ENCODE results near the gene GGPS1.
"Not testable (repeated sequence)": the region's sequence is repeated elsewhere in the genome, so short reads cannot be mapped to it uniquely, and the experiment has no call there.

Gene GGPS1

DNA sequence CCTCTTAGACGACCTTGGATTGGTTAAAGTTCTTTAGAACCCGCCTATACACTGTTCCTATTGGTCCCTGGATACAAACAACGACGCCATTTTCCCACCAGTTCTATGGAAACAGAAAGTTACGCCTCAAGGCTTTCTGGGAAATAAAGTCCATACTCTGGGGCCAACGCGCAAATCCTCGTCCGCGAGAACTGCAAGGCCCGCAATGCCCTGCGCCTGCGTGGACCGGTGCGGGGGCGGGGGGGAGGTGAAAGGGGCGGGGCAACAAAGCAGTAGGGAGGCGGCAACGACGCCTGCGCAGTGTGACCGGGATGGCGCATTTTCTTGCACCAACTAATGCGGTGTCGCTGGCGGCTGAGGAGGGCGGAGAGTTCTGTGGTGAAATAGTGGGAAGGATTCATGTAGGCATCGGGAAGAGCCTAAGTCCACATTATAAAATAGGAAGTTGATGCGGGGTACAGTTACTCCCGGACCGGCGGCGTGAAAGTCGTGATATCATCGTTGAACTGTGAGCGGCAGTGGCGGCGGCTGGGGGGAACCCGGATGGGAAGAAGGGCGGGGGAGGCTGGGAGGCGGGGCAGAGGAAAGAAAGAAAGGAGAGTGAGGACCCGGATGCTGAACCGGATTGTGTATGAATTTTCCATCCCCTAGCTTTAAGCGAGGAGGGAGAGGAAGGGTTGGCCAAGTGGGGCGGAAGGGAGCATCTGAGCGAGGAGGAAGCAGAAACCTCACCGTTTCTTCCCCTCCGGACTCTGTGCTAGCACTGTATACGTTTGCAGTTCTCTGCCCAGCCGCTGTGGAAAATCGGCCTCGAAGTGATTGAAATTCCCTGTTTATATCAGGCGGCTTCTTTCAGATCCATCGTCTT lies at the start of gene GGPS1:
TSS of gene GGPS1 (plus strand) at position 300 of the 868 bp plus-strand sequence. CDS start 6,695 bp downstream, outside the sequence.
- TF ChIP-seq ZFX (IDR thresholded peaks at IDR 0.05; ENCODE audit: borderline replicate concordance), result no peak
- TF ChIP-seq, protein P1, sequence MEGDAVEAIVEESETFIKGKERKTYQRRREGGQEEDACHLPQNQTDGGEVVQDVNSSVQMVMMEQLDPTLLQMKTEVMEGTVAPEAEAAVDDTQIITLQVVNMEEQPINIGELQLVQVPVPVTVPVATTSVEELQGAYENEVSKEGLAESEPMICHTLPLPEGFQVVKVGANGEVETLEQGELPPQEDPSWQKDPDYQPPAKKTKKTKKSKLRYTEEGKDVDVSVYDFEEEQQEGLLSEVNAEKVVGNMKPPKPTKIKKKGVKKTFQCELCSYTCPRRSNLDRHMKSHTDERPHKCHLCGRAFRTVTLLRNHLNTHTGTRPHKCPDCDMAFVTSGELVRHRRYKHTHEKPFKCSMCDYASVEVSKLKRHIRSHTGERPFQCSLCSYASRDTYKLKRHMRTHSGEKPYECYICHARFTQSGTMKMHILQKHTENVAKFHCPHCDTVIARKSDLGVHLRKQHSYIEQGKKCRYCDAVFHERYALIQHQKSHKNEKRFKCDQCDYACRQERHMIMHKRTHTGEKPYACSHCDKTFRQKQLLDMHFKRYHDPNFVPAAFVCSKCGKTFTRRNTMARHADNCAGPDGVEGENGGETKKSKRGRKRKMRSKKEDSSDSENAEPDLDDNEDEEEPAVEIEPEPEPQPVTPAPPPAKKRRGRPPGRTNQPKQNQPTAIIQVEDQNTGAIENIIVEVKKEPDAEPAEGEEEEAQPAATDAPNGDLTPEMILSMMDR (IDR thresholded peaks at IDR 0.05), result no peak; the same call in 1 of the 2 replicates
- H3K27ac ChIP-seq, result peak within 1 kb of the TSS; percentile 97

DNA sequence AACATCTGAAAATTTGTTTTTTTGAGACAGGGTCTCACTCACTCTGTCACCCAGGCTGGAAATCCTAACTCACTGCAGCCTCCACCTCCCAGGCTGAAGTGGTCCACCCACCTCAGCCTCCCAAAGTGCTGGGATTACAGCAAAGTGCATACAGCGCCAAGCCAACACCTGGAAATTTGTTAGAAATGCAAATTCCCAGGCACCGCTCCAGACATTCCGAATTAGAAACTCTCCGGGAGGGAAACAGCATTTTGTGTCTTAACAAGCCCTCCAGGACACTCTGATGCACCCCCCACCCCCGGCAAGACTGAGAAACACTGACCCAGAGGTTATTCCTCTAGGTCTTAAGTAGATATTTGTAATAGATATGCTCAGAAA lies 49.5 kb upstream of the GGPS1 start:
- TF ChIP-seq ZFX (IDR thresholded peaks at IDR 0.05; ENCODE audit: borderline replicate concordance), result no peak
- TF ChIP-seq, protein P1 (IDR thresholded peaks at IDR 0.05), result no peak
- no peak overlapping the region for H3K27ac ChIP-seq

DNA sequence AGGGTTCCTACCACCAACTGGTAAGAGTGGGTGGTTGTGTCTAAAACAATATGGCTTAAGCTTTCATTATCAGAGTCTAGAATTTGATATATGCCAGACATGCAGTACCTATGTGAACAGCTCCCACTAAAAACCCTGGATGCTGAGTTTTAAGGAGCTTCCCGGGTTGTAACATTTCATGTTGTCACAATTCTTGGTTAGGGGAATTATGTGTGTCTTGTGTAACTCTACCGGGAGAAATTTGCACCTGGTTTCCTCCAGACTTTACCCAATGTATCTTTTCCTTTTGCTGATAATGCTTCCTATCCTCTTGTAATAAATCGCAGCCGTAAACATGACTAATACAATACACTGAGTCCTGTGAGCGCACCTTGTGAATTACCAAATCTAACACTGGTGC lies 48.7 kb upstream of the GGPS1 start:
- no peak overlapping the region for H3K27ac ChIP-seq

DNA sequence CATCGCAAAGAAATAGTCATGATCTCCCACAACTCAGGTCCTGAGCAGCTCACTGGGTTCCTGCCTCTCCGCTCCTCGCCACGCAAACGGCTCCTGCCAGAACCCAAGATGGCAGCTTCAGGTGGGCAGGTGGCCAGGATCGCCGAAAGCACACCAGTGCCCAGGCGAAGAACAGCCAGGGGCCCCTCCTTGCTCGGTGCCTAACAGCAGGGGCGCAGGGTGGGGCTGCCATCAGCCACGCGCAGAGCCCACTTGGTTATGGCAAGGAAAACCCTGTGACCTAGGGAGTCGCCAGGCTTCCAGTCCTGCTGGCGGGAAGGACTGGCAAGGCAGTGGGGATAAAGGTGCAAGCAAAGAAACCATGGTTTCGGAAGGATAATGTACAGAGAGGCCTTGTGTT lies 47.9 kb upstream of the GGPS1 start:
- no peak overlapping the region for H3K27ac ChIP-seq
- no peak for TF ChIP-seq ZFX (IDR thresholded peaks at IDR 0.05; ENCODE audit: borderline replicate concordance)
- TF ChIP-seq, protein P1 (IDR thresholded peaks at IDR 0.05), result no peak

More for the DNA sequence above, 48.7 kb upstream of the GGPS1 start:
- TF ChIP-seq ZFX (IDR thresholded peaks at IDR 0.05; ENCODE audit: borderline replicate concordance), result no peak
- TF ChIP-seq, protein P1 (IDR thresholded peaks at IDR 0.05), result no peak

DNA sequence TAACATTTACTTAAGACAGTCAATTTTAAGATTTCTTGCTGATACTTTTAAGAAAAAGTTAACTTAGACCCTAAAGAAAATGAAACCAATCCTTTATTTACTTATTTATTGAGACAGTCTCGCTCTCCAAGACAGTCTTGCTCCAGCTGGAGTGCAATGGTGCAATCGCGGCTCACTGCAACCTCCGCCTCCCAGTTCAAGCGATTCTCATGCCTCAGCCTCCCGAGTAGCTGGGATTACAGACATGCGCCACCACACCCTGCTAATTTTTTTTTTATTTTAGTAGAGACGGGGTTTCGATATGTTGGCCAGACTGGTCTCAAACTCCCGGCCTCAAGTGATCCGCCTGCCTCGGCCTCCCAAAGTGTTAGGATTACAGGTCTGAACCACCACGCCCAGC lies 44.7 kb upstream of the GGPS1 start:
- not testable (repeated sequence) for H3K27ac ChIP-seq

DNA sequence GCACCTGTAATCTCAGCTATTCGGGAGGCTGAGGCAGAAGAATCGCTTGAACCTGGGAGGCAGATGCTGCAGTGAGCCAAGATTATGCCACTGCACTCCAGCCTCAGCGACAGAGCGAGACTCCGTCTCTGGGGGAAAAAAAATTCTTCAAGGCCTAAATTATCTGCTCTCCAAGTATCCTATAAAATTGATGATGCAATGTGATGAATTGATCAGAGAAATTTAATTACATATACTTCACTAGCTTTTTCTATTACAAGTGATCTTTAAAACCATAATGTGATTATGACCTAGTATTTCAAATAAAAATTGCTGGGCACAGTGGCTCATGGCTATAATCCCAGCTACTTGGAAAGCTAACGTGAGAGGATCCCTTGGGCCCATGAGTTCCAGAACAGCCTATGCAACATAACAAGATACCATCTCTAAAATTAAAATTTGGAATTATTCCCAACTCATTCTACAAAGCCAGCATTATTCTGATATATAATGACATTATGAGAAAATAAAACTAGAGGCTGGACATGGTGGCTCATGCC lies 44.1 kb upstream of the GGPS1 start:
- TF ChIP-seq, protein P1 (IDR thresholded peaks at IDR 0.05), result no peak
- TF ChIP-seq ZFX (IDR thresholded peaks at IDR 0.05; ENCODE audit: borderline replicate concordance), result no peak
- no peak overlapping the region for H3K27ac ChIP-seq

DNA sequence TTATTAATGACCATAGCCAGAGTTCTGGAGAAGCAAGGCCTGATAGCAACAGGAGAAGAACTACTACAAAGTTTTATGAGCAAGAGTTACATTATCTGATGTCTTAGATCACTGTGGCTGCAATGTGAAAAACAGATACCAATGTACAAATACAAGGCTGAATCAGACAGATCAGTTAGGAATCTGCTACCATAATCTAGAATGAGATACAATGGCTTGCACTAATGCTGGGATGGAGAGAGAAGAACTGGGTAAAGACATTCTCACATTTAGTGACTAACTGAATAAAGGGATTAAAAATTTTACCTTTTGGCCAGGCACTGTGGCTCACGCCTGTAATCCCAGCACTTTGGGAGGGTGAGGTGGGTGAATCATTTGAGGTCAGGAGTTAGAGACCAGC lies 41.7 kb upstream of the GGPS1 start:
- H3K27ac ChIP-seq, result no peak overlapping the region
- TF ChIP-seq ZFX (IDR thresholded peaks at IDR 0.05; ENCODE audit: borderline replicate concordance), result no peak
- TF ChIP-seq, protein P1 (IDR thresholded peaks at IDR 0.05), result no peak
